OCI-LY1 (cell line): ENCODE measurements around the gene RAB11A.
"Not testable (repeated sequence)": the region's sequence is repeated elsewhere in the genome, so short reads cannot be mapped to it uniquely, and the experiment has no call there.

Experiments used
- H2AFZ ChIP-seq: fragments of 200-600 bp; sonication (generic), shearing (Covaris generic); 2 replicates; pipeline ENCODE4 v1.6.0; 2014; ENCODE audit warnings: antibody characterized with exemption, mild to moderate bottlenecking, low read length
- H3F3A ChIP-seq: fragments of 200-600 bp; sonication (generic), shearing (Covaris generic); 2 replicates; pipeline ENCODE4 v1.6.0; 2014; ENCODE audit warnings: mild to moderate bottlenecking, antibody characterized with exemption, low read length, moderate library complexity; ENCODE audit not compliant: insufficient read depth
- H3K27ac ChIP-seq: fragments of 200-600 bp; sonication (generic); 2 replicates; pipeline ENCODE4 v1.5.1; 2014; ENCODE audit warnings: low read length, mixed run types, mild to moderate bottlenecking, low read depth; ENCODE audit not compliant: poor library complexity, severe bottlenecking
- H3K27me3 ChIP-seq: fragments of 200-600 bp; sonication (generic); 2 replicates; pipeline ENCODE4 v1.6.0; 2014; ENCODE audit warnings: antibody characterized with exemption, mild to moderate bottlenecking, low read length, moderate library complexity; ENCODE audit not compliant: insufficient read depth
- H3K36me3 ChIP-seq: fragments of 200-600 bp; sonication (generic); 2 replicates; pipeline ENCODE4 v1.6.1; 2014; ENCODE audit warnings: mild to moderate bottlenecking, antibody characterized with exemption, low read length, moderate library complexity, mixed read lengths; ENCODE audit not compliant: insufficient read depth
- H3K4me1 ChIP-seq: fragments of 200-600 bp; sonication (generic); 2 replicates; pipeline ENCODE4 v1.5.1; 2014; ENCODE audit warnings: mild to moderate bottlenecking, low read length, moderate library complexity; ENCODE audit not compliant: insufficient read depth, severe bottlenecking
- H3K4me2 ChIP-seq: fragments of 200-600 bp; sonication (generic), shearing (Covaris generic); 2 replicates; pipeline ENCODE4 v1.6.1; 2014; ENCODE audit warnings: low read length
- H3K4me3 ChIP-seq: fragments of 200-600 bp; sonication (generic); 2 replicates; pipeline ENCODE4 v1.5.1; 2014; ENCODE audit warnings: low read length, low read depth, mild to moderate bottlenecking, mixed read lengths; ENCODE audit not compliant: poor library complexity, severe bottlenecking
- H3K79me2 ChIP-seq: fragments of 200-600 bp; shearing (Covaris generic); 2 replicates; pipeline ENCODE4 v1.6.1; 2016; ENCODE audit warnings: mixed run types, low read length, mixed read lengths; ENCODE audit not compliant: insufficient read depth
- H3K9ac ChIP-seq: fragments of 200-600 bp; sonication (generic), shearing (Covaris generic); 2 replicates; pipeline ENCODE4 v1.6.1; 2014; ENCODE audit warnings: mild to moderate bottlenecking, low read length, mixed read lengths
- H3K9me2 ChIP-seq: fragments of 200-600 bp; sonication (generic), shearing (Covaris generic); 2 replicates; pipeline ENCODE4 v1.6.1; 2014; ENCODE audit warnings: low read depth, mild to moderate bottlenecking, low read length, mixed read lengths
- H3K9me3 ChIP-seq: fragments of 200-600 bp; shearing (Covaris generic); 2 replicates; pipeline ENCODE4 v1.6.1; 2014; ENCODE audit warnings: low read length, mixed read lengths
- H4K20me1 ChIP-seq: fragments of 200-600 bp; sonication (generic), shearing (Covaris generic); 2 replicates; pipeline ENCODE4 v1.6.0; 2016; ENCODE audit warnings: mild to moderate bottlenecking, low read length; ENCODE audit not compliant: insufficient read depth
- CTCF ChIP-seq: fragments of 200-600 bp; sonication (generic), shearing (Covaris generic); IDR thresholded peaks from 2 replicates; pipeline ENCODE4 v1.5.1; 2017; ENCODE audit warnings: mild to moderate bottlenecking, antibody characterized with exemption, low read length, moderate library complexity, mixed read lengths
- EZH2 ChIP-seq: fragments of 200-600 bp; sonication (generic), shearing (Covaris generic); IDR thresholded peaks from 2 replicates; pipeline ENCODE4 v1.8.0; 2017; ENCODE audit warnings: borderline replicate concordance, mixed run types, mild to moderate bottlenecking, antibody characterized with exemption, low read length, moderate library complexity, mixed read lengths

Gene RAB11A

GRCh38 chr15:65869954-65870871 is 922 bp downstream of the RAB11A start:
- Histone ChIP-seq H3K4me2 (peak overlapping the region; percentile 86), H3K4me1 (peaks cover 22% of the 10 kb centered on the region), H3K79me2 (peaks cover 55% of the 10 kb centered on the region), H4K20me1 (no peaks in the 10 kb centered on the region), H3K9ac (peak overlapping the region; percentile 67), H3K36me3 (peaks cover 7% of the 10 kb centered on the region; the same call in 1 of the 2 replicates), H3K27me3 (no peaks in the 10 kb centered on the region), H3K4me3 (peak overlapping the region; percentile 69), H3K9me2 (no peaks in the 10 kb centered on the region), H3F3A (no peaks in the 10 kb centered on the region), H2AFZ (no peak overlapping the region), H3K9me3 (no peaks in the 10 kb centered on the region), H3K27ac (peak overlapping the region; percentile 79)
- TF ChIP-seq CTCF (no peak), EZH2 (no peak)

GRCh38 chr15:65870889-65871533 is 1.7 kb downstream of the RAB11A start:
- H3K4me1 ChIP-seq: peaks cover 22% of the 10 kb centered on the region
- H3K27me3 ChIP-seq: no peaks in the 10 kb centered on the region
- peaks cover 63% of the 10 kb centered on the region for H3K79me2 ChIP-seq
- H3K27ac ChIP-seq: peak overlapping the region; percentile 79
- no peaks in the 10 kb centered on the region for H4K20me1 ChIP-seq
- H3K9me3 ChIP-seq: no peaks in the 10 kb centered on the region
- H3K4me2 ChIP-seq: peak overlapping the region; percentile 86
- TF ChIP-seq CTCF (no peak), EZH2 (no peak)
- peak overlapping the region; percentile 69 for H3K4me3 ChIP-seq
- no peak overlapping the region for H2AFZ ChIP-seq
- H3F3A ChIP-seq: no peaks in the 10 kb centered on the region
- H3K36me3 ChIP-seq: peaks cover 15% of the 10 kb centered on the region; the same call in 1 of the 2 replicates
- no peaks in the 10 kb centered on the region for H3K9me2 ChIP-seq
- peak overlapping the region; percentile 67 for H3K9ac ChIP-seq

GRCh38 chr15:65871886-65872285 is 2.6 kb downstream of the RAB11A start:
- not testable (repeated sequence) for H3K9ac ChIP-seq

GRCh38 chr15:65872596-65872995 is 3.3 kb downstream of the RAB11A start:
- not testable (repeated sequence) for H3K4me3 ChIP-seq, H3K27ac ChIP-seq, H4K20me1 ChIP-seq, H3K9me3 ChIP-seq, H2AFZ ChIP-seq, H3K4me2 ChIP-seq, H3K27me3 ChIP-seq, H3K9ac ChIP-seq, H3F3A ChIP-seq, H3K9me2 ChIP-seq
- peaks cover 27% of the 10 kb centered on the region; the same call in 1 of the 2 replicates for H3K36me3 ChIP-seq
- H3K79me2 ChIP-seq: peaks cover 72% of the 10 kb centered on the region
- peaks cover 22% of the 10 kb centered on the region for H3K4me1 ChIP-seq

More at GRCh38 chr15:65871886-65872285, 2.6 kb downstream of the RAB11A start:
- H3K27me3 ChIP-seq, H4K20me1 ChIP-seq, H2AFZ ChIP-seq, H3K27ac ChIP-seq, H3F3A ChIP-seq, H3K9me2 ChIP-seq, H3K9me3 ChIP-seq: not testable (repeated sequence)
- peak overlapping the region; percentile 69 for H3K4me3 ChIP-seq
- peaks cover 22% of the 10 kb centered on the region for H3K4me1 ChIP-seq
- H3K36me3 ChIP-seq: peaks cover 20% of the 10 kb centered on the region; the same call in 1 of the 2 replicates
- peak overlapping the region; percentile 86; the same call in 1 of the 2 replicates for H3K4me2 ChIP-seq
- peaks cover 71% of the 10 kb centered on the region for H3K79me2 ChIP-seq
